ENCODE data around the gene NPR2.

NPR2 gene

GRCh38 chr9:35834260-35835215, 43.1 kb downstream of the NPR2 start:
- no peak for DNase-seq (ENCODE audit: low spot score)

GRCh38 chr9:35835216-35835632, 43.8 kb downstream of the NPR2 start:
- peak; percentile 36 for DNase-seq (ENCODE audit: low spot score)

- DNase-seq (ENCODE audit: low spot score): no peak
Measured at GRCh38 chr9:35835766-35836165, 44.4 kb downstream of the NPR2 start.

GRCh38 chr9:35836595-35836994, 45.2 kb downstream of the NPR2 start:
- DNase-seq (ENCODE audit: low spot score): no peak

GRCh38 chr9:35839926-35840325, 48.5 kb downstream of the NPR2 start:
- DNase-seq (ENCODE audit: low spot score): no peak

DNA sequence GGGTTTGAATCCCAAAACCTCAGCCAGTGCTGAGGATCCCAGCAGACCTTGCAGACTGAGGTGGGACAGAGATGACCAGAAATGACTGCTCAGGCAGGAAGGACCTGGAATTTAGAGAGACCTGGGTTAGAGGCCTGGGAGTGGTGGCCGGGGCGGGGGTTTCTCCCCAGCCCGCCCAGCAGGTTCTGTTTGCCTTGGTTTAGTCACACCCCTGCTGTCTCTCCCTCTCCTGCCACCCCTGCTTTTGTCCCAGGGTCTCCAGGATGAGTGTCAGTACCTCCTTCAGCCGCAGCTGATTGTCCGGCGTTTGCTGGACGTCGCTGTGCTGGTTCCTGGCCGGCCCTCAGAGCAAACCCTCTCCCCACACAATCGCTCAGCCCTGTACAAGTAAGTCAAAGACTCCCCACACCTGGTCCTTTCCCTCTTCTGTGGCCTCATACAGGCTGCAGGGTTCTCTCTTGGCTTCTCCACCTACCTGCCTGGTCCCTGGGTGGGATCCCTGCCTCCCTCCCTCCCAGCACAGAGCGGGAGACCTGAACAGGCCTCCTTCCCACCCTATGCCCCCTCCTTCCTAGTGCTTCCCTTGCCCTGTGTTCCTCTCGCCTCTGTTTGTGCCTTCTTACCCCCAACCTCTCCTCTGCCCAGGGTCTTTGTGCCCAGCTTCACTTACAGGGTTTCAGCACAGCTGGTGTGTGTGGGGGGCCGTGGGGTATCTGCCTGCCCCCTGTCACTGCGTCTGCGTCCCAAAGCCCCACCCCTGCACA, 49.7 kb downstream of the NPR2 start:
- DNase-seq (ENCODE audit: low spot score): no peak

GRCh38 chr9:35841645-35841900, 50.2 kb downstream of the NPR2 start:
- no peak for DNase-seq (ENCODE audit: low spot score)

- no peak for DNase-seq (ENCODE audit: low spot score)
Measured at GRCh38 chr9:35842020-35842745, 50.8 kb downstream of the NPR2 start.

DNA sequence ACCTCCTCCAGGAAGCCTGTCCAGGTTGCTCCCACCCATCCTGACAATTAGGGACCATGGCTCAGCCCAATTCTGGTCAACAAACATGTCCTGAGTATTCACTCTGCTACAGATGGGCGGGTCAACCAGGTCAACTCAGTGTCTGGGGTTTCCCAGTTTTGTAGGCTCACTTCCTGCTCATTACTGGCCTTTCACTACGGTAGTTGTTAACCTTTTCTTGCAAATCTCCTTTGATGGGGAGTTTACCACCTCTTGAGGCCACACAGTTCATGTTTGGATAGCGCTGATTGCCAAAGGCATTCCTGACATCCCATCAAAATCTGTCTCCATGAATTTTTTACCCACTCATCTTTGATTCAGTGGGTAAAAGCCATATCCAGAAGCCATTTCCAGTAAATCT, 51.4 kb downstream of the NPR2 start:
- no peak for DNase-seq (ENCODE audit: low spot score)

GRCh38 chr9:35844628-35845270, 53.4 kb downstream of the NPR2 start:
- no peak for DNase-seq (ENCODE audit: low spot score)

DNA sequence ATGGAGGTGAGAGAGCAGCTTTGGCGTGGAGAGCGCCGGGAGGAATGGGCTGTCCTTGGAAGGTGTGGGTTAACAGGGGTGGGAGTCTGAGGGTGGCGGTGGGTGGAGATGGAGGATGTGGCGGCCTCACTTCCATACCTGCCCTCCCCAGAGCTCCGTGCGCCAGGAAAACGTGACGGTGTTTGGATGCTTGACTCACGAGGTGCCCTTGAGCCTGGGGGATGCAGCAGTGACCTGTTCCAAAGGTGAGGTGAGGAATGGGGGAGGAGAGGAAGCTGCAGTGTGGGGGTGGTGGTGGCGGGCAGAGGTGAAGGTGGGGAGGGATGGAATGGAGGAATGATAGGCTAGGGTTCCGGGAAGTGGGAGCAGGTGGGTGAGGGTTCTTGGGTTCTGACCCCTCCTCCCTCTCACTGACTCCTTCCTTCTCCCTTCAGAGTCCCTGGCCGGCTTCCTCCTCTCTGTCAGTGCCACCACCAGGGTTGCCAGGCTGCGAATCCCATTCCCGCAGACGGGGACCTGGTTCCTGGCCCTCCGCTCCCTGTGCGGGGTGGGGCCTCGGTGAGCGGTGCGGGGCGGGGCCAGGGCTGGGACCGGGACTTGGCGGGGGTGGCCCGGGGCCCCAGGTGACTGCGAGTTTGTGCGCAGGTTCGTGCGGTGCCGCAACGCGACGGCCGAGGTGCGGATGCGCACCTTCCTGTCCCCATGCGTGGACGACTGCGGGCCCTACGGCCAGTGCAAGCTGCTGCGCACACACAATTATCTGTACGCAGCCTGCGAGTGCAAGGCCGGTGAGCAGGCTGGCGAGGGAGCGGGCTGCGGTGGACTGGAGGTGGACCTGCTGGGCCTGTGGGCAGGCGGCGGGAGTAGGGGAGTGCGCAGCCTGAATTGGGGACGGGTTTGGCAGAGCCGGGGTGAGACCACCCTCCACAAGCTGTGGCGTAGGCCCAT, 54.7 kb downstream of the NPR2 start:
- DNase-seq (ENCODE audit: low spot score): no peak

DNA sequence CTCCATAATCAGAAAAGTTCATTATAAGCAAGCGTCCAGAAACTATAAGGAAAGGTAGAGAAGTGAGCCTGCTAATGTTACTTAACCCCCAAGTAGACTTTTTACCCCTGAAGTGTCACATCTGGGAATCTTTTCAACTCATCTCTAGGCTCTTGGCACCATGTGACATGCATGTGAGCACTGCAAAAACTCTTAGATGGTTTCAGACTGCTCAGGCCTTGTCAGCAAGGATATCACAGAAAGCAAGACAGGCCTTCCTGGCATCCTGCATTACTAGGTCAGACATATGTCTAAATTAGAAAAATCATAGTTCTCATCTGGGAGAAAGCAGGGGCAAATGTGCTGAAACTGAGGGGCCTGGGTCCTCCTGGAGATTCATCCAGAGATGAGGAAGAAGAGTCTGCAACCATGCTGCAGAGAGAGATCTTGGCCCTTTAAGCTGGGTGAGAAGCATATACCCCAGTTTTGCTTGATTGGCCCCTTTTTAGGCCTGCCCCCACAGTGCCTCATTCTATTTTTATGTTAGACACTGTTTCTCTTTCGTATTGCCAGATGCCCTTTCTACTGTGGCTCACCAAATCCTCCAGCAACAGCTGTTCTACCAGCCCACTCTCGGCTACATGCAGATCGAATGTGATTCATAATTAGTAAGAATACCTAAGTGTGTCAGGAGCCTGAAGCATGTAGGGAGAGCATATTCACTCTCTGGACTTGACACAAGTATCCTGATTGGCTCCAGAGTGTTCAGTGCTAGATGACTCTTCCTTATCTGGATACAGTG, 56.6 kb downstream of the NPR2 start:
- DNase-seq (ENCODE audit: low spot score): no peak

- DNase-seq (ENCODE audit: low spot score): no peak
Measured at GRCh38 chr9:35852267-35852815, 61.0 kb downstream of the NPR2 start.

DNA sequence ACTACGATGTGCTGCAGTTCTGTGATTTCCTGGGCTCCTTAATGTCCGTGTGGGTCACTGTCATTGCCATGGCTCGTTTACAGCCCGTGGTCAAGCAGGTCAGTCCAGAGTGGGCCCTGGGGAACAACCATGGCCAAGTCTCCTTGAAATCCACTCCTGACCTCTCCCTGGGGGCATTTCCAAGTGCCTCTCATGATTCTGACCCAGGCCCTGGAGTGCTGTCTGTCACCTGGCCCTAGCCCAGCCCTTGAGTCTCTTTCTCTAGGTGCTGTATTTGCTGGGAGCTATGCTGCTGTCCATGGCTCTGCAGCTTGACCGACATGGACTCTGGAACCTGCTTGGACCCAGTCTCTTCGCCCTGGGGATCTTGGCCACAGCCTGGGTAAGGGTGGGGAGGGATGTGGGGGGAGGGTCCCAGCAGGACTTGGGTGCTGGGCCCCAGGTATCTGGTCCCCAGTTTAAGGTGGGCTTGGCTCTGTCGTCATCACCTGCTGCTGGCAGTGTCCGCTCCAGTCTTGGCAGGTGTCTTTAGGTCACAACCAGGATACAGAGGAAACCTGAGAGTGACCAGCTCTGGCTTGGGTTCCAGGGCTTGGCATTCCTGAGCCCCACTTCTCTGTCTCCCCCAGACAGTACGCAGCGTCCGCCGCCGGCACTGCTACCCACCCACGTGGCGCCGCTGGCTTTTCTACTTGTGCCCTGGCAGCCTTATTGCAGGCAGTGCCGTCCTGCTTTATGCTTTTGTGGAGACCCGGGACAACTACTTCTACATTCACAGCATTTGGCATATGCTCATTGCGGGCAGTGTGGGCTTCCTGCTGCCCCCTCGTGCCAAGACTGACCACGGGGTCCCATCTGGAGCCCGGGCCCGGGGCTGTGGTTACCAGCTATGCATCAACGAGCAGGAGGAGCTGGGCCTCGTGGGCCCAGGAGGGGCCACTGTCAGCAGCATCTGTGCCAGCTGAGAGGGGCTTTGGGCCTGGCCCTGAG, 61.8 kb downstream of the NPR2 start:
- no peak for DNase-seq (ENCODE audit: low spot score)

DNA sequence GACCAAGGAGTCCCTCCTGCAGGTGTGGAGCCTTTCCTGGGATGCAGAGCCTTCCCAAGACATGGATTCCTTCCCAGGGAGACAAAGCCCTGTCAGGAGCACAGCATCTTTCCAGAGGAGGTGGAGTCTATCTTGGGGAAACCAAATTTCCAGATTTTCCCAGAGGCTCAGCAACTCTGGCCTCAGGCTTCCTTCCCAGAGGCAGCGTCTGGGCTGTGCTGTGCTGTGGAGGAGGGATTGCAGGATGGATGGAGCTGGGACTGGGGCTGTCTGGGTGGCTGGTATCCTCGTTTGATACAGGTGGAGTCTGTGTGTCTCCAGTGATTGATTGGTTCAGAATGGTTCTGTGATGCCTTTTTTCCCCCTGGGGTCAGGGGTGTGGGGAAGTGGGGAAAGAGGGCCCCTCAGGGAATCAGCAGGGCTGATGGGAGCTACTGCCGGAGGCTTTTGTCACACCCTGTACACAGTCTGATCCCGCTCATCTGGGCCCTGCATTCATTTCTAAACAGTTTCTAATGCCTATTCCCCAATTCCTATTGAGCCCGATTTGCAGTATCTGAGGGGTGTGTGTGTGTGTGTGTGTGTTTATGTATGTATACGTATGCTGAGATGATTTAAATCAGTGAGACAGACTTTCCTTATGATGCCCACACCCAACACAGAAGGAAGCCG, 62.8 kb downstream of the NPR2 start:
- DNase-seq (ENCODE audit: low spot score): no peak

- DNase-seq (ENCODE audit: low spot score): no peak
Measured at GRCh38 chr9:35856206-35856605, 64.8 kb downstream of the NPR2 start.

DNA sequence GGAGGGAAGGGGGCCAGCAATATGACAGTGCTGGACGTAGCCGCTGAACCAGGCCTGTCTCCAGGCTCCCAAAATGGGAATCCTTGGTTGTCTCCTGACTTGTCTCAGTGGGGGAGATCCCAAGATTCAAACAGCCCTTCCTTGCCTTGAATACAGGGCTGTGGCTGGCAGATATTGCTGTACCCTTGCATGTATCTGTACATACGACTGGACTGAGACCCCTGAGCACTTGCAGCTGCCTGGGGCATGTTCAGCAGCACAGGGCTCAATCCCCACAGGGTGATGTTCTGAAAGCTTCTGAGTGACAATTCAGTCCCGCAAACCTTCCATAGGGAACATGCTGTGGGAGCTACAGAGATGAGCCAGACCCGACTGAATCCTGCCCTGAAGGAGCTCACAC, 65.5 kb downstream of the NPR2 start:
- no peak for DNase-seq (ENCODE audit: low spot score)

GRCh38 chr9:35858458-35858857, 67.1 kb downstream of the NPR2 start:
- DNase-seq (ENCODE audit: low spot score): no peak

Data from hematopoietic multipotent progenitor cell treated with erythropoietin and hydrocortisone succinate and interleukin-3 and kit ligand, for 15 days (in vitro differentiated cells).